Measurements from ENCODE around the gene MGMT. TPM values are rescaled to one million over a fixed set of nuclear protein-coding genes. Genes with fewer than 3 reads are reported as not detected.

MGMT gene
- total and polyA plus RNA-seq, 4 donors, result 28.2 to 79.1 (median 46.0) TPM

DNA sequence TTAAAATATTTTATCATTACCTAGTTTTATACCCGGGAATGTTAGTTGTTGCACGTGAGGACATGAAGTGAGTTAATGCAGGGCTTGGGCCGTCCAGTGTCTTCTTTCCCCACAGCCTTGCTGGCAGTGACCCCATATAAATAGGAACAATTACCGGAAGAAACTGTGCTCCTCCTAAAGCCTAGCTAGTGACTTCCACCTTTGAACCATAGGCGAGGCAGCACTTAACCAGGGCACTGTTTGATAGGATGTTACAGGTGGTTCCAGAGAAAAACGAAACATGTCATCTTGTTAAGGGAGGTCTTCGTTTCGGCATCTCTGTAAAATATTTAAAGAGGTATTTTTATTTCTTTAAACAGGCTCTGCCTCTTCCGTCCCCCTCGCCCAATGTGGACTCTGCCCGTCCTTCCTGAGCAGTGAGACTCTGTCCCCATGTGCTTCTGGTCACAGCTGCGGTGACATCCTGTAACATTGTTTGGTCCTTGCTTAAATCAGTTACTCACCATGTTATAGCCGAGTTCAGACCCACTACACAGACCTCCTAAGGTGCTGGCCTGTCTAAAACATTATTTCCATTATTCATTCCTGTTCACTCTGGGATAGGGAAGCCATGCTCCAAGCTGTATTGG is 145.6 kb downstream of the MGMT start:
- 78% methylated on average over 13 of the region's 13 CpGs for WGBS
- Histone ChIP-seq H3K9ac (ENCODE audit: low read depth in 1 of 2, low read length in 2 of 2) (no peak overlapping the region), H3K27ac (ENCODE audit: low read depth in 1 of 2, low read length in 2 of 2) (no peak overlapping the region), H3K9me3 (ENCODE audit: control insufficient read depth in 4 of 4, low read length in 3 of 4) (no peaks in the 10 kb centered on the region), H3K27me3 (ENCODE audit: control insufficient read depth in 4 of 4, insufficient read depth in 4 of 4, low read length in 3 of 4) (no peaks in the 10 kb centered on the region), H3K36me3 (ENCODE audit: control insufficient read depth in 4 of 4, insufficient read depth in 3 of 4, low read depth in 1 of 4, low read length in 3 of 4) (peaks cover 0 to 5% (median 0%) of the 10 kb centered on the region in 4 donors), H3K4me3 (ENCODE audit: low read depth in 1 of 3, low read length in 3 of 3) (no peak overlapping the region), H3K4me1 (ENCODE audit: control insufficient read depth in 4 of 4, insufficient read depth in 4 of 4, low read length in 3 of 4) (no peaks in the 10 kb centered on the region)
- no peak for DNase-seq (ENCODE audit: low spot score)
- TF ChIP-seq RAD21 (IDR thresholded peaks at IDR 0.05) (peak in 1 of 2 donors; percentile 18), YY1 (IDR thresholded peaks at IDR 0.05) (no peak), FOXA1 (IDR thresholded peaks at IDR 0.05) (no peak), HNF4A (conservative IDR thresholded peaks at IDR 0.05) (peak in 1 of 2 donors; percentile 53)

DNA sequence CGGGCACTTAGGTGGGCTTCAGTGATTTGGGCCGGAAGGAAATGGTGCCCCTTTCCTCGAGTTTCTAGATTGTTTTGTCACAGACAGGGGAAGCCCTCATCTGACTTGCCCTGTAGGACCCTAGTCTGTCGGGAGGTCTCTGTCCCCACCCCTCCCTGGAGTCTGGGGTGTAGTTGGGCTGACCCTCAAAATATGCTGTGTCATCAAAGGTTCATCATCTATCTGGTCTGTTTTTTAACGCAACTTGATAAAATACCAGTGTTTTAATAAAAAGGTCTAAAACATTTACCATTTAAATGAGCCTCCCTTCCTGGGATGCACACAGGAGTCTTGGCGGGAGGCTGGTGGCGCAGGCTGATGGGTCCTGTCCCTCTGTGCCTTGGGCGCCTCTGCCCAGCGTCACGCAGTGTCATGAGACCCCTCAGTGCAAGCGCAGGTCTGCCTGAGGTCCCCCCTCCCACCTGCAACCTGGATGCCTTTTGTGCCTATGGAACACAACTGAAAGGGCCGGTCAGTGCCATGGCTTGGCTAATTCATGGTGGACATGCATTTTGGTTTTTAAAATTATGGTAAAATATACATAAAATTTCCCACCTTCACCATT is 146.4 kb downstream of the MGMT start:
- DNase-seq (ENCODE audit: low spot score), result no peak
- 95% methylated on average over 12 of the region's 12 CpGs for WGBS
- H3K36me3 ChIP-seq (ENCODE audit: control insufficient read depth in 4 of 4, insufficient read depth in 3 of 4, low read depth in 1 of 4, low read length in 3 of 4), result peaks cover 0 to 5% (median 0%) of the 10 kb centered on the region in 4 donors

More for the DNA sequence above, 146.4 kb downstream of the MGMT start:
- Histone ChIP-seq H3K27me3 (ENCODE audit: control insufficient read depth in 4 of 4, insufficient read depth in 4 of 4, low read length in 3 of 4) (no peaks in the 10 kb centered on the region), H3K4me3 (ENCODE audit: low read depth in 1 of 3, low read length in 3 of 3) (no peak overlapping the region), H3K9me3 (ENCODE audit: control insufficient read depth in 4 of 4, low read length in 3 of 4) (no peaks in the 10 kb centered on the region), H3K4me1 (ENCODE audit: control insufficient read depth in 4 of 4, insufficient read depth in 4 of 4, low read length in 3 of 4) (no peaks in the 10 kb centered on the region), H3K9ac (ENCODE audit: low read depth in 1 of 2, low read length in 2 of 2) (no peak overlapping the region), H3K27ac (ENCODE audit: low read depth in 1 of 2, low read length in 2 of 2) (no peak overlapping the region)
- no peak for TF ChIP-seq FOXA1 (IDR thresholded peaks at IDR 0.05)
- no peak for TF ChIP-seq GABPA (IDR thresholded peaks at IDR 0.05 in 1 of 2, conservative IDR thresholded peaks at IDR 0.05 in 1 of 2)
- TF ChIP-seq YY1 (IDR thresholded peaks at IDR 0.05), result no peak
- TF ChIP-seq, protein P1, sequence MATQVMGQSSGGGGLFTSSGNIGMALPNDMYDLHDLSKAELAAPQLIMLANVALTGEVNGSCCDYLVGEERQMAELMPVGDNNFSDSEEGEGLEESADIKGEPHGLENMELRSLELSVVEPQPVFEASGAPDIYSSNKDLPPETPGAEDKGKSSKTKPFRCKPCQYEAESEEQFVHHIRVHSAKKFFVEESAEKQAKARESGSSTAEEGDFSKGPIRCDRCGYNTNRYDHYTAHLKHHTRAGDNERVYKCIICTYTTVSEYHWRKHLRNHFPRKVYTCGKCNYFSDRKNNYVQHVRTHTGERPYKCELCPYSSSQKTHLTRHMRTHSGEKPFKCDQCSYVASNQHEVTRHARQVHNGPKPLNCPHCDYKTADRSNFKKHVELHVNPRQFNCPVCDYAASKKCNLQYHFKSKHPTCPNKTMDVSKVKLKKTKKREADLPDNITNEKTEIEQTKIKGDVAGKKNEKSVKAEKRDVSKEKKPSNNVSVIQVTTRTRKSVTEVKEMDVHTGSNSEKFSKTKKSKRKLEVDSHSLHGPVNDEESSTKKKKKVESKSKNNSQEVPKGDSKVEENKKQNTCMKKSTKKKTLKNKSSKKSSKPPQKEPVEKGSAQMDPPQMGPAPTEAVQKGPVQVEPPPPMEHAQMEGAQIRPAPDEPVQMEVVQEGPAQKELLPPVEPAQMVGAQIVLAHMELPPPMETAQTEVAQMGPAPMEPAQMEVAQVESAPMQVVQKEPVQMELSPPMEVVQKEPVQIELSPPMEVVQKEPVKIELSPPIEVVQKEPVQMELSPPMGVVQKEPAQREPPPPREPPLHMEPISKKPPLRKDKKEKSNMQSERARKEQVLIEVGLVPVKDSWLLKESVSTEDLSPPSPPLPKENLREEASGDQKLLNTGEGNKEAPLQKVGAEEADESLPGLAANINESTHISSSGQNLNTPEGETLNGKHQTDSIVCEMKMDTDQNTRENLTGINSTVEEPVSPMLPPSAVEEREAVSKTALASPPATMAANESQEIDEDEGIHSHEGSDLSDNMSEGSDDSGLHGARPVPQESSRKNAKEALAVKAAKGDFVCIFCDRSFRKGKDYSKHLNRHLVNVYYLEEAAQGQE (IDR thresholded peaks at IDR 0.05), result no peak
- TF ChIP-seq SP1 (IDR thresholded peaks at IDR 0.05), result no peak
- TF ChIP-seq, protein P2, sequence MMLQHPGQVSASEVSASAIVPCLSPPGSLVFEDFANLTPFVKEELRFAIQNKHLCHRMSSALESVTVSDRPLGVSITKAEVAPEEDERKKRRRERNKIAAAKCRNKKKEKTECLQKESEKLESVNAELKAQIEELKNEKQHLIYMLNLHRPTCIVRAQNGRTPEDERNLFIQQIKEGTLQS (IDR thresholded peaks at IDR 0.05), result no peak
- TF ChIP-seq, protein P3, sequence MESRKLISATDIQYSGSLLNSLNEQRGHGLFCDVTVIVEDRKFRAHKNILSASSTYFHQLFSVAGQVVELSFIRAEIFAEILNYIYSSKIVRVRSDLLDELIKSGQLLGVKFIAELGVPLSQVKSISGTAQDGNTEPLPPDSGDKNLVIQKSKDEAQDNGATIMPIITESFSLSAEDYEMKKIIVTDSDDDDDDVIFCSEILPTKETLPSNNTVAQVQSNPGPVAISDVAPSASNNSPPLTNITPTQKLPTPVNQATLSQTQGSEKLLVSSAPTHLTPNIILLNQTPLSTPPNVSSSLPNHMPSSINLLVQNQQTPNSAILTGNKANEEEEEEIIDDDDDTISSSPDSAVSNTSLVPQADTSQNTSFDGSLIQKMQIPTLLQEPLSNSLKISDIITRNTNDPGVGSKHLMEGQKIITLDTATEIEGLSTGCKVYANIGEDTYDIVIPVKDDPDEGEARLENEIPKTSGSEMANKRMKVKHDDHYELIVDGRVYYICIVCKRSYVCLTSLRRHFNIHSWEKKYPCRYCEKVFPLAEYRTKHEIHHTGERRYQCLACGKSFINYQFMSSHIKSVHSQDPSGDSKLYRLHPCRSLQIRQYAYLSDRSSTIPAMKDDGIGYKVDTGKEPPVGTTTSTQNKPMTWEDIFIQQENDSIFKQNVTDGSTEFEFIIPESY (IDR thresholded peaks at IDR 0.05), result no peak
- no peak for TF ChIP-seq FOXA2 (IDR thresholded peaks at IDR 0.05)
- no peak for TF ChIP-seq JUND (IDR thresholded peaks at IDR 0.05)
- TF ChIP-seq NR2F2 (IDR thresholded peaks at IDR 0.05), result no peak
- TF ChIP-seq HNF4G (IDR thresholded peaks at IDR 0.05), result no peak
- no peak for TF ChIP-seq HNF4A (conservative IDR thresholded peaks at IDR 0.05)
- TF ChIP-seq, protein P4, sequence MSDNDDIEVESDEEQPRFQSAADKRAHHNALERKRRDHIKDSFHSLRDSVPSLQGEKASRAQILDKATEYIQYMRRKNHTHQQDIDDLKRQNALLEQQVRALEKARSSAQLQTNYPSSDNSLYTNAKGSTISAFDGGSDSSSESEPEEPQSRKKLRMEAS (IDR thresholded peaks at IDR 0.05), result no peak
- TF ChIP-seq, protein P5, sequence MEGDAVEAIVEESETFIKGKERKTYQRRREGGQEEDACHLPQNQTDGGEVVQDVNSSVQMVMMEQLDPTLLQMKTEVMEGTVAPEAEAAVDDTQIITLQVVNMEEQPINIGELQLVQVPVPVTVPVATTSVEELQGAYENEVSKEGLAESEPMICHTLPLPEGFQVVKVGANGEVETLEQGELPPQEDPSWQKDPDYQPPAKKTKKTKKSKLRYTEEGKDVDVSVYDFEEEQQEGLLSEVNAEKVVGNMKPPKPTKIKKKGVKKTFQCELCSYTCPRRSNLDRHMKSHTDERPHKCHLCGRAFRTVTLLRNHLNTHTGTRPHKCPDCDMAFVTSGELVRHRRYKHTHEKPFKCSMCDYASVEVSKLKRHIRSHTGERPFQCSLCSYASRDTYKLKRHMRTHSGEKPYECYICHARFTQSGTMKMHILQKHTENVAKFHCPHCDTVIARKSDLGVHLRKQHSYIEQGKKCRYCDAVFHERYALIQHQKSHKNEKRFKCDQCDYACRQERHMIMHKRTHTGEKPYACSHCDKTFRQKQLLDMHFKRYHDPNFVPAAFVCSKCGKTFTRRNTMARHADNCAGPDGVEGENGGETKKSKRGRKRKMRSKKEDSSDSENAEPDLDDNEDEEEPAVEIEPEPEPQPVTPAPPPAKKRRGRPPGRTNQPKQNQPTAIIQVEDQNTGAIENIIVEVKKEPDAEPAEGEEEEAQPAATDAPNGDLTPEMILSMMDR (IDR thresholded peaks at IDR 0.05; ENCODE audit: low read depth, low read length, missing input control), result no peak
- TF ChIP-seq EGR1 (IDR thresholded peaks at IDR 0.05; ENCODE audit: low read depth in 2 of 2), result no peak
- no peak for TF ChIP-seq RXRA (IDR thresholded peaks at IDR 0.05)
- TF ChIP-seq RAD21 (IDR thresholded peaks at IDR 0.05), result no peak

All from liver (tissue), 9 donors.